Suprapubic skin (tissue), 4 donors: ENCODE data around the gene MYO16. TPM values are rescaled to one million over a fixed set of nuclear protein-coding genes. Genes with fewer than 3 reads are reported as not detected.

Experiments
- DNase-seq, 2 donors: peaks; one replicate each; pipeline ENCODE4 v3.0.0-alpha.2; 2019; ENCODE audit warnings: low spot score in 2 of 2
- H3K27ac ChIP-seq: fragments of 200-600 bp; sonication (generic); one replicate; pipeline ENCODE4 v1.5.1; 2019
- H3K27me3 ChIP-seq: fragments of 200-600 bp; sonication (generic); one replicate; pipeline ENCODE4 v1.5.1; 2019
- H3K36me3 ChIP-seq: fragments of 200-600 bp; sonication (generic); one replicate; pipeline ENCODE4 v1.5.1; 2019
- H3K4me1 ChIP-seq: fragments of 200-600 bp; sonication (generic); one replicate; pipeline ENCODE4 v1.5.1; 2019
- H3K4me3 ChIP-seq: fragments of 200-600 bp; sonication (generic); one replicate; pipeline ENCODE4 v1.5.1; 2019; ENCODE audit warnings: mild to moderate bottlenecking
- H3K9me3 ChIP-seq: fragments of 200-600 bp; sonication (generic); one replicate; pipeline ENCODE4 v1.5.1; 2019
- CTCF ChIP-seq, 2 donors: fragments of 200-600 bp in 1 of 2; fragments of 450-650 bp in 1 of 2; sonication (generic) in 1 of 2; IDR thresholded peaks; one replicate each; pipeline ENCODE4 v1.5.1; 2016 to 2019; ENCODE audit warnings: antibody characterized with exemption in 2 of 2, mild to moderate bottlenecking in 1 of 2, moderate library complexity in 1 of 2
- EP300 ChIP-seq: sonication (generic); formaldehyde crosslinking; IDR thresholded peaks from one replicate; pipeline ENCODE4 v1.6.1; 2017; ENCODE audit warnings: antibody characterized with exemption
- POLR2A ChIP-seq, 2 donors: fragments of 450-650 bp; IDR thresholded peaks; one replicate each; pipeline ENCODE4 v1.6.1; 2017; ENCODE audit warnings: antibody characterized with exemption in 2 of 2, mild to moderate bottlenecking in 2 of 2, moderate library complexity in 2 of 2
- POLR2AphosphoS5 ChIP-seq, 3 donors: sonication (generic); formaldehyde crosslinking; IDR thresholded peaks; one replicate each; pipeline ENCODE4 v1.6.1; 2017; ENCODE audit warnings: antibody characterized with exemption in 3 of 3
- WGBS: methylation state at CpG from one replicate; pipeline ENCODE4 v1.1.5; 2018; 5-methylcytosine and 5-hydroxymethylcytosine counted together
- total RNA-seq, 4 donors: library from RNA; depleted of rRNA; stranded (reverse); fragments of >200 nt; gene quantifications; one replicate each; pipeline ENCODE4 v1.1.0, GENCODE V29; 2016

MYO16 gene
- total RNA-seq, 4 donors from 2014 or later: 0.08 to 0.98 (median 0.25) TPM

- Histone ChIP-seq H3K4me1 (no peaks in the 10 kb centered on the region), H3K36me3 (no peaks in the 10 kb centered on the region), H3K4me3 (no peak overlapping the region), H3K27me3 (no peaks in the 10 kb centered on the region), H3K9me3 (no peaks in the 10 kb centered on the region), H3K27ac (no peak overlapping the region)
- DNase-seq: no peak
- no peak for TF ChIP-seq POLR2AphosphoS5 (IDR thresholded peaks at IDR 0.05)
- TF ChIP-seq CTCF (IDR thresholded peaks at IDR 0.05): no peak
- no peak for TF ChIP-seq EP300
- no peak for TF ChIP-seq POLR2A (IDR thresholded peaks at IDR 0.05)
- WGBS: 83% methylated on average over 16 of the region's 16 CpGs
Measured at GRCh38 chr13:108927615-108928014, 298.2 kb downstream of the MYO16 start.

DNA sequence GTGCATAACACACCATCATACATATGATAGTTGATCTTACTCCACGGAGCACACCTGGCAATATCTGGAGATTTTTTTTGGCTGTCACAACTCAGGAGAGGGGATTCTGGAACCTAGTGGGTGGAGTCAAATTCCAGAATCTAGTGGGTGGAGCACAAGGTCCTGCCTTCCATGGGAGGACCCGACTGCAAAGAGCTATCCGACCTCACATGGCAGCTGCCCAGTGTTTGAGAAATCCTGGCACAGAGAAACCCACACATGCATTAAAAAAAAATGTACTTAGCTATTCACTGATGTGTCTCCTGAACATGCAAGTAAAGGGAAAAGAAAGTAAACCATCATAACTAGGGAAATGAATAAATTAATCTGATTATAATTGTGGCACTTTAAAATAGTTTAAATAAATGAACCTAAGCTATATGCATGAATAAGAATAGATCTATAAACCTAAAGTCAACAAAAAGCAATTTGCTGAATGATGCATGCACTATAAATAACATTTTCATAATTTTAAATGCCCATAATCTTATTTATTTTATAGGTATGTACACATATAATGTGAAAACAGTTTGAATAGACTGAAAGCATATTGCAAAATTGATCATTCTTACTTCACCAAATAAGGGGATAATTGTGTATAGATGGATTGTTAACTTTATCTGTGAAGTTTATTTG lies 300.3 kb downstream of the MYO16 start:
- WGBS: 28% methylated on average over 3 of the region's 3 CpGs
- Histone ChIP-seq H3K27me3 (no peaks in the 10 kb centered on the region), H3K27ac (no peak overlapping the region), H3K36me3 (no peaks in the 10 kb centered on the region), H3K4me3 (no peak overlapping the region), H3K4me1 (no peaks in the 10 kb centered on the region), H3K9me3 (no peaks in the 10 kb centered on the region)
- DNase-seq: no peak
- TF ChIP-seq POLR2AphosphoS5 (IDR thresholded peaks at IDR 0.05) (no peak), EP300 (no peak), POLR2A (IDR thresholded peaks at IDR 0.05) (no peak), CTCF (IDR thresholded peaks at IDR 0.05) (no peak)

- H3K36me3 ChIP-seq: no peaks in the 10 kb centered on the region
- no peaks in the 10 kb centered on the region for H3K27me3 ChIP-seq
- DNase-seq: no peak
- 83% methylated on average over 4 of the region's 4 CpGs for WGBS
- no peak overlapping the region for H3K4me3 ChIP-seq
- TF ChIP-seq CTCF (IDR thresholded peaks at IDR 0.05) (no peak), POLR2AphosphoS5 (IDR thresholded peaks at IDR 0.05) (no peak), POLR2A (IDR thresholded peaks at IDR 0.05) (no peak), EP300 (no peak)
- no peaks in the 10 kb centered on the region for H3K9me3 ChIP-seq
- no peaks in the 10 kb centered on the region for H3K4me1 ChIP-seq
- H3K27ac ChIP-seq: no peak overlapping the region
Measured at GRCh38 chr13:108932196-108932595, 302.8 kb downstream of the MYO16 start.

DNA sequence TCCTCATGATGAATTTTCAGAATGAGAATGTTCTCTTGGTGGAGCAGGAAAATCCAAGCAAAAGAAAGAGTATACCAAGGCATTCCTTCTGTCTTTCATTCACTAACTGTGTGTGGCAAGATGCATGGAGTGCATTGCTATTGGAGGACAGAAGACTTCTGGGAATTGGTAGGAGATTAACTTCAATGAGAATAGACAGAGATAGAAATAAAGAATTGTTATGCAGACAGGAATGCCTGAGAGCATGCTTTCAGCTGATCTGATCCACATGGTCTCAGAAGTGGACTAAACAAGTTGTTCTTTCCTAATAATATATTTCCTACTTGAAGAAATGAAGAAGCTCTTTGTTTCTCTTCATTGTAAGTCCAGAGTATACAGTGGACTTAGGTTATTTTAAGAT lies 303.6 kb downstream of the MYO16 start:
- Histone ChIP-seq H3K27ac (no peak overlapping the region), H3K9me3 (no peaks in the 10 kb centered on the region), H3K27me3 (no peaks in the 10 kb centered on the region), H3K4me1 (no peaks in the 10 kb centered on the region), H3K4me3 (no peak overlapping the region), H3K36me3 (no peaks in the 10 kb centered on the region)
- DNase-seq: no peak
- no peak for TF ChIP-seq CTCF (IDR thresholded peaks at IDR 0.05)
- TF ChIP-seq POLR2A (IDR thresholded peaks at IDR 0.05): no peak
- TF ChIP-seq POLR2AphosphoS5 (IDR thresholded peaks at IDR 0.05): no peak
- TF ChIP-seq EP300: no peak

DNA sequence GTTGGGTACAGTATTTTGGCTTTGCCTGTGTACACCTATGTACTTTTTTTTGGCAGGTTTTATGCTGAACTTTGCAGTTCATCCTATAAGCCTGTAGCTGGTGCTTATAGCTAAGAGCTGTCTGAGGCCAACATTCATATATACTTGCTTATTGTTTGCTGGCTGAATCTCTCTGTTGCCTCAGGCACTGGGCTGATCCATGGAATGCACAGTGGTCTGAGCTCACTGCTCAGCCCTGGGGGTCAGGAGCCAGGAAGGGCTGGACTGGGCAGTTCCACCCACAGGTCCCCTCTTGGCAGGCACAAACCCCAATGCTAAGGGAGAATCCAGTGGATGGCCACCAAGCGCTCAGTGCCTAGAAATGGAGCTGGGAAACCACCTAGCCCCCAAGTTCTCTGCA lies 308.7 kb downstream of the MYO16 start:
- DNase-seq: no peak
- WGBS: no CpG with 5 or more reads among the region's 1 CpG
- Histone ChIP-seq H3K4me3 (no peak overlapping the region), H3K36me3 (no peaks in the 10 kb centered on the region), H3K27ac (no peak overlapping the region), H3K27me3 (peaks cover 5% of the 10 kb centered on the region), H3K9me3 (no peaks in the 10 kb centered on the region), H3K4me1 (no peaks in the 10 kb centered on the region)
- TF ChIP-seq POLR2AphosphoS5 (IDR thresholded peaks at IDR 0.05): no peak
- no peak for TF ChIP-seq CTCF (IDR thresholded peaks at IDR 0.05)
- no peak for TF ChIP-seq EP300
- no peak for TF ChIP-seq POLR2A (IDR thresholded peaks at IDR 0.05)
